ENCODE results near the gene MRPL33. TPM values are rescaled to one million over a fixed set of nuclear protein-coding genes. Genes with fewer than 3 reads are reported as not detected.

The MRPL33 gene
- total and polyA plus RNA-seq, 12 donors = 123 to 661 (median 253) TPM

GRCh38 chr2:27729198-27729597 is 42.3 kb upstream of the MRPL33 start:
- Histone ChIP-seq H3K27me3 (no peaks in the 10 kb centered on the region), H3K9me3 (peaks cover 0 to 6% (median 0%) of the 10 kb centered on the region in 11 donors), H3K36me3 (no peaks in the 10 kb centered on the region), H3K4me3 (no peak overlapping the region), H3K27ac (peak overlapping the region in 9 of 10 donors; percentile 8 to 81 (median 68)), H3K4me1 (peaks cover 0 to 62% (median 45%) of the 10 kb centered on the region in 9 donors)
- intact Hi-C loops (cut with DNase I) = loop anchor here in 3 of 10 donors (10.0 kb wide), 3 partner anchors 156 to 676 kb away; no protein-coding TSS in a partner anchor
- ATAC-seq (peak in 5 of 8 donors; percentile 8 to 42 (median 23)), DNase-seq (no peak)
- 42 to 62% methylated on average over 4 of the region's 4 CpGs for WGBS, 2 donors
- TF ChIP-seq, protein P1, sequence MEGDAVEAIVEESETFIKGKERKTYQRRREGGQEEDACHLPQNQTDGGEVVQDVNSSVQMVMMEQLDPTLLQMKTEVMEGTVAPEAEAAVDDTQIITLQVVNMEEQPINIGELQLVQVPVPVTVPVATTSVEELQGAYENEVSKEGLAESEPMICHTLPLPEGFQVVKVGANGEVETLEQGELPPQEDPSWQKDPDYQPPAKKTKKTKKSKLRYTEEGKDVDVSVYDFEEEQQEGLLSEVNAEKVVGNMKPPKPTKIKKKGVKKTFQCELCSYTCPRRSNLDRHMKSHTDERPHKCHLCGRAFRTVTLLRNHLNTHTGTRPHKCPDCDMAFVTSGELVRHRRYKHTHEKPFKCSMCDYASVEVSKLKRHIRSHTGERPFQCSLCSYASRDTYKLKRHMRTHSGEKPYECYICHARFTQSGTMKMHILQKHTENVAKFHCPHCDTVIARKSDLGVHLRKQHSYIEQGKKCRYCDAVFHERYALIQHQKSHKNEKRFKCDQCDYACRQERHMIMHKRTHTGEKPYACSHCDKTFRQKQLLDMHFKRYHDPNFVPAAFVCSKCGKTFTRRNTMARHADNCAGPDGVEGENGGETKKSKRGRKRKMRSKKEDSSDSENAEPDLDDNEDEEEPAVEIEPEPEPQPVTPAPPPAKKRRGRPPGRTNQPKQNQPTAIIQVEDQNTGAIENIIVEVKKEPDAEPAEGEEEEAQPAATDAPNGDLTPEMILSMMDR (IDR thresholded peaks at IDR 0.05) = no peak

DNA sequence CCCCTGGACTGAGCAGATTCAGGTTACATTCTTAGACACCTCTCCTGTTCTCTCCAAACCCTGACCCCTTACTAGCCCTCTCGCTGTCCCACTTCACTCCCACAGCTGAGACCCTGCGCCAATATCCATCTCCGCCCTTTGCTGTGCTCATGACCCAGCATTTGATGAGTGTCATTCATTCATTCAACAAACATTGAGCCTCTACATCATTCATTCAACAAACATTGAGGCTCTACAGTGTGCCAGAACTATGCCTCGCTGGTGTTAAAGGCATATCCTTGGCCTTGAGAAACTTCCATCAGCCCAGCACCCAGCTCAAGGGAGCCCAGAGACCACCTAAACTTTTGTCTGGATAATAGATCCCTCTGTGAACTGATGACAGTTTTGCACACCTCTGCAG is 41.9 kb upstream of the MRPL33 start:
- Histone ChIP-seq H3K36me3 (no peaks in the 10 kb centered on the region), H3K4me3 (no peak overlapping the region), H3K27ac (peak overlapping the region; percentile 8 to 81 (median 70)), H3K27me3 (no peaks in the 10 kb centered on the region), H3K9me3 (peaks cover 0 to 6% (median 0%) of the 10 kb centered on the region in 11 donors), H3K4me1 (peaks cover 0 to 58% (median 41%) of the 10 kb centered on the region in 9 donors)
- TF ChIP-seq, protein P1 (IDR thresholded peaks at IDR 0.05) = no peak
- ATAC-seq (no peak), DNase-seq (no peak)
- intact Hi-C loops (cut with DNase I) = loop anchor here in 5 of 10 donors (10.0 kb wide), 5 partner anchors 155 to 675 kb away; partner anchors contain the start of genes BABAM2 (in 1 of the 5), FOSL2 (in 1 of the 5) and RBKS (in 1 of the 5)
- 89 to 95% methylated on average over 4 of the region's 4 CpGs for WGBS, 2 donors

DNA sequence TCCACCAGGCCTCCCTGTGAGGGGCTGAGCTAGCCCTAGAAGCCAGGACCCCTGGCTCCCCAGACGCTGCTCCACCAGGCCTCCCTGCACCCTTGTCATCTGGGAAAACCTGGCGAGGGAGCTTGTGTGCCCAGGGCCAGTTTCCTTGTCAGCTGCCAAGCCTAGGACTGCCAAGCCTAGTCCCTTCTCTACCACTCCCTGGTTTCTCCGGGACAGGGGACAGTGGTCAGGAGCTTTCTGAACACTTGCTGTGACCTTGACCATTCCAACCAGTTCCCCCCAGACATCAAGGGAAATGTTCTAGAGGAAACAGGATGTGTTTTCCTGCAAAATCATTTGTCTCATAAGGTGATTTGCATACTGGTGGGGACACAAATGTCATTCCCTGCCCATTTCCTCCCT is 41.3 kb upstream of the MRPL33 start:
- ATAC-seq = peak in 7 of 8 donors; percentile 51 to 75 (median 61)
- intact Hi-C loops (cut with DNase I) = loop anchor here in 3 of 10 donors (10.0 kb wide), 3 partner anchors 155 to 665 kb away; partner anchors contain the start of genes BABAM2 (in 1 of the 3), FOSL2 (in 1 of the 3) and RBKS (in 1 of the 3)
- no peak for DNase-seq
- 40 to 59% methylated on average over 3 of the region's 3 CpGs for WGBS, 2 donors
- Histone ChIP-seq H3K4me3 (no peak overlapping the region), H3K4me1 (peaks cover 2 to 57% (median 44%) of the 10 kb centered on the region in 9 donors), H3K27ac (peak overlapping the region; percentile 17 to 81 (median 70)), H3K36me3 (no peaks in the 10 kb centered on the region), H3K9me3 (peaks cover 0 to 6% (median 0%) of the 10 kb centered on the region in 11 donors), H3K27me3 (no peaks in the 10 kb centered on the region)
- TF ChIP-seq, protein P1 (IDR thresholded peaks at IDR 0.05) = no peak

- no peak for ATAC-seq
- TF ChIP-seq, protein P1 (IDR thresholded peaks at IDR 0.05) = no peak
- WGBS, 2 donors = 65 to 67% methylated on average over 4 of the region's 4 CpGs
- Histone ChIP-seq H3K36me3 (no peaks in the 10 kb centered on the region), H3K27me3 (no peaks in the 10 kb centered on the region), H3K27ac (peak overlapping the region in 9 of 10 donors; percentile 17 to 81 (median 71)), H3K9me3 (peaks cover 0 to 6% (median 0%) of the 10 kb centered on the region in 11 donors), H3K4me1 (peaks cover 7 to 63% (median 46%) of the 10 kb centered on the region in 9 donors), H3K4me3 (no peak overlapping the region)
- no peak for DNase-seq
- intact Hi-C loops (cut with DNase I) = loop anchor here in 3 of 10 donors (10.0 kb wide), 3 partner anchors 154 to 664 kb away; partner anchors contain the start of genes BABAM2 (in 1 of the 3), FOSL2 (in 1 of the 3) and RBKS (in 1 of the 3)
Measured at GRCh38 chr2:27730980-27731691, 40.4 kb upstream of the MRPL33 start.
